Cardiac muscle cell (in vitro differentiated cells and primary cell): ENCODE measurements around the gene STK10. TPM values are rescaled to one million over a fixed set of nuclear protein-coding genes. Genes with fewer than 3 reads are reported as not detected.
A peak's percentile ranks its signal among the peaks of the same experiment; 100 is the strongest.

Experiments used
- DNase-seq, 2 donors: peaks; one replicate each; pipeline versions ENCODE4 v3.0.0 to v3.0.0-alpha.2; 2010 to 2017; ENCODE audit warnings: low read depth in 1 of 2, low spot score in 1 of 2
- H3K27ac ChIP-seq: fragments of 200-600 bp; sonication (generic); 2 replicates; pipeline ENCODE4 v1.5.1; 2016
- H3K27me3 ChIP-seq: fragments of 200-600 bp; sonication (generic); 2 replicates; pipeline ENCODE4 v1.6.0; 2016; ENCODE audit warnings: control low read depth
- H3K36me3 ChIP-seq: fragments of 200-600 bp; sonication (generic); 2 replicates; pipeline ENCODE4 v1.5.1; 2016; ENCODE audit warnings: control low read depth
- H3K4me1 ChIP-seq: fragments of 200-600 bp; sonication (generic); 2 replicates; pipeline ENCODE4 v1.8.1; 2017; ENCODE audit warnings: low read depth, mild to moderate bottlenecking, mixed run types
- H3K4me3 ChIP-seq: fragments of 200-600 bp; sonication (generic); 2 replicates; pipeline ENCODE4 v1.5.1; 2016; ENCODE audit warnings: mild to moderate bottlenecking
- H3K9me3 ChIP-seq: fragments of 200-600 bp; sonication (generic); 2 replicates; pipeline ENCODE4 v1.5.1; 2017; ENCODE audit warnings: low read depth, mild to moderate bottlenecking, control low read depth
- CTCF ChIP-seq: IDR thresholded peaks from 2 replicates; pipeline ENCODE4 v1.5.1; 2012; ENCODE audit warnings: low read depth, mild to moderate bottlenecking, low read length
- polyA plus RNA-seq: library from polyadenylated mRNA; unstranded; fragments of >200 nt; fragmentation: Nextera tagmentation; extraction: Ambion mirVana; gene quantifications from 2 replicates; pipeline ENCODE4 v1.2.1, GENCODE V29; 2016
- total RNA-seq: library from RNA; depleted of rRNA; stranded (reverse); fragments of >200 nt; gene quantifications from 2 replicates; pipeline ENCODE4 v1.2.3, GENCODE V29; 2016

Gene STK10
- total and polyA plus RNA-seq, 2 experiments from 2014 or later, result 10.8 to 16.4 TPM

- no peak for TF ChIP-seq CTCF
- Histone ChIP-seq H3K9me3 (no peaks in the 10 kb centered on the region), H3K4me1 (peaks cover 4% of the 10 kb centered on the region), H3K27me3 (no peaks in the 10 kb centered on the region), H3K27ac (no peak overlapping the region), H3K36me3 (no peaks in the 10 kb centered on the region), H3K4me3 (no peak overlapping the region)
- DNase-seq, result no peak
Measured at GRCh38 chr5:172144931-172145869, 42.8 kb downstream of the STK10 start.

GRCh38 chr5:172144291-172144815, 43.7 kb downstream of the STK10 start:
- no peak overlapping the region for H3K4me3 ChIP-seq
- no peak overlapping the region for H3K27ac ChIP-seq
- peaks cover 4% of the 10 kb centered on the region for H3K4me1 ChIP-seq
- H3K36me3 ChIP-seq, result no peaks in the 10 kb centered on the region
- peak in 1 of 2 donors; percentile 81 for DNase-seq
- no peak for TF ChIP-seq CTCF
- no peaks in the 10 kb centered on the region for H3K27me3 ChIP-seq
- no peaks in the 10 kb centered on the region for H3K9me3 ChIP-seq

GRCh38 chr5:172143875-172144274, 44.1 kb downstream of the STK10 start:
- no peaks in the 10 kb centered on the region for H3K9me3 ChIP-seq
- no peaks in the 10 kb centered on the region for H3K27me3 ChIP-seq
- H3K27ac ChIP-seq, result no peak overlapping the region
- H3K4me1 ChIP-seq, result peaks cover 4% of the 10 kb centered on the region
- DNase-seq, result no peak
- TF ChIP-seq CTCF, result no peak
- no peaks in the 10 kb centered on the region for H3K36me3 ChIP-seq
- no peak overlapping the region for H3K4me3 ChIP-seq

GRCh38 chr5:172142709-172143215, 45.3 kb downstream of the STK10 start:
- Histone ChIP-seq H3K4me3 (no peak overlapping the region), H3K27ac (no peak overlapping the region), H3K9me3 (no peaks in the 10 kb centered on the region), H3K27me3 (no peaks in the 10 kb centered on the region), H3K4me1 (peaks cover 4% of the 10 kb centered on the region), H3K36me3 (no peaks in the 10 kb centered on the region)
- TF ChIP-seq CTCF, result no peak
- DNase-seq, result peak in 1 of 2 donors; percentile 55

- Histone ChIP-seq H3K4me1 (peaks cover 4% of the 10 kb centered on the region), H3K9me3 (no peaks in the 10 kb centered on the region), H3K4me3 (no peak overlapping the region), H3K27me3 (no peaks in the 10 kb centered on the region), H3K36me3 (no peaks in the 10 kb centered on the region), H3K27ac (no peak overlapping the region)
- no peak for DNase-seq
- TF ChIP-seq CTCF, result no peak
Measured at GRCh38 chr5:172141949-172142319, 46.1 kb downstream of the STK10 start.
